ENCODE measurements around the gene RPRD1B. TPM values are rescaled to one million over a fixed set of nuclear protein-coding genes. Genes with fewer than 3 reads are reported as not detected.

The RPRD1B gene
- total and polyA plus RNA-seq, 2 of the 8 experiments (the other 6 are each of a cell fraction or from before 2014, with no cell fraction given): 10.3 to 20.9 TPM

DNA sequence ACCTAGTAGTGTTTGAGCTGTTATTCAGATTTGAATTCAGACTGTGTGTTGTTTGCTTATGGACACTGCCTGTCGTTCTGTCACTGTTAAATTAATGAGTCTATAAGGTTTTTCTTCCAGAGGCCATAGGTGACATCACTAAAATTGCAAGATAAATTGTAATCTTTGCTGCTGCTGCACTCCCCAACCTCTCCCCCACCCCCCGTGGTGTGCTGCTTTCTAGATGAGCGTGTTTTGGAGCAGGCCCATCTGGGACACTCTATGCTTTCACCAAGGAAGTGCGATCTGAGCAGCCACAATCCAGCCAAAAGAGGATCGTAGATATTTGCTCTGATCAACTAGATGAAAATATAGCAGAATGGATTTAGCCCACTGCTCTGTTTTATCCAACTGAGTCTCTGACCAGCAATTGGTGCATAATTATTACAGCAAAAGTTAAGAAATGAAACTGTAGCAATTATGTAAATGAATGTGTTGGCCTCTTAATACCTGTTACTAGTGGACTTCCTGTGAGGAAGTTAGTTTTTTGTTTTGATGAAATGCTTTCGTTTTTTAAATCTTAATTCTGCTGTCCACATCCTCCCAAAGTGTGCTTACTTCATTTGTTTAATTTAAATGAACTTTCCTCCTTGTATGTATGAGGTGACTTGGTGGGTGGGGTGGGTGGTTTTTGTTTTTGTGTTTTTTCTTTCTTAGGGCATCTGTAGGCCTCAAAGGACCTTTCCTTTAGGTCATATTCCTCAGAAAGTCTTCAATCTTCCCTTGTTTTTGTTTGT lies 58.1 kb downstream of the RPRD1B start:
- Histone ChIP-seq H3K9ac (replicated peaks in 1 of 4; ENCODE audit: extremely low read depth in 1 of 4, low read depth in 3 of 4, low read length in 3 of 4) (no peak overlapping the region), H4K5ac (ENCODE audit: insufficient read length, low read depth, low read length) (no peak overlapping the region), H4K8ac (ENCODE audit: extremely low read depth, insufficient read depth, low read length) (no peak overlapping the region), H3K4me3 (ENCODE audit: extremely low read depth in 1 of 4, insufficient read depth in 2 of 4, low read depth in 3 of 4, low read length in 4 of 4) (no peak overlapping the region), H2BK120ac (replicated peaks; ENCODE audit: low read depth, low read length) (no peak overlapping the region), H3K4me2 (ENCODE audit: insufficient read depth in 1 of 2, low read depth in 2 of 2, low read length in 2 of 2) (no peak overlapping the region), H3K4ac (replicated peaks; ENCODE audit: insufficient read length, low read depth, low read length) (no peak overlapping the region), H2AK5ac (ENCODE audit: low read depth, low read length) (no peak overlapping the region), H3K79me2 (ENCODE audit: control insufficient read depth in 1 of 2, insufficient read depth in 2 of 2, low read length in 2 of 2) (no peaks in the 10 kb centered on the region), H3K27me3 (replicated peaks in 1 of 4; ENCODE audit: control insufficient read depth in 3 of 4, extremely low read depth in 1 of 4, insufficient read depth in 3 of 4, low read length in 3 of 4) (no peaks in the 10 kb centered on the region), H2AFZ (ENCODE audit: low read length) (no peak overlapping the region), H3K14ac (ENCODE audit: insufficient read length) (no peak overlapping the region), H3K4me1 (replicated peaks in 1 of 4; ENCODE audit: control insufficient read depth in 3 of 4, insufficient read depth in 4 of 4, low read length in 3 of 4) (no peaks in the 10 kb centered on the region), H2BK12ac (ENCODE audit: low read depth, low read length) (no peak overlapping the region), H3K18ac (ENCODE audit: extremely low read depth, low read length) (no peak overlapping the region), H2BK20ac (ENCODE audit: low read length) (no peak overlapping the region), H3K9me3 (ENCODE audit: insufficient read depth in 2 of 2, low read depth in 1 of 2, low read length in 1 of 2) (no peaks in the 10 kb centered on the region), H4K91ac (replicated peaks; ENCODE audit: insufficient read length, low read length) (no peak overlapping the region), H3K23me2 (ENCODE audit: low read depth, low read length) (no peaks in the 10 kb centered on the region), H3K79me1 (ENCODE audit: low read depth, low read length) (no peaks in the 10 kb centered on the region; the same call in 1 of the 2 replicates), H3K36me3 (ENCODE audit: control insufficient read depth in 2 of 4, insufficient read depth in 4 of 4, low read length in 3 of 4) (peaks cover 0 to 27% (median 18%) of the 10 kb centered on the region in 4 experiments), H2BK5ac (ENCODE audit: low read depth, low read length) (no peak overlapping the region), H3K23ac (ENCODE audit: insufficient read length) (no peak overlapping the region), H4K20me1 (replicated peaks in 1 of 2; ENCODE audit: control insufficient read depth in 1 of 2, insufficient read depth in 2 of 2, low read length in 2 of 2) (no peaks in the 10 kb centered on the region), H3K56ac (replicated peaks; ENCODE audit: insufficient read length, low read depth, low read length) (no peak overlapping the region), H2BK15ac (ENCODE audit: low read length) (no peak overlapping the region), H3K27ac (ENCODE audit: low read depth, low read length) (no peak overlapping the region)
- ChIA-PET CTCF (ENCODE audit: partially characterized antibody) (interaction anchor here (1.0 to 7.0 kb wide), 3 partner anchors 16 to 130 kb away, joined by 5 to 56 read pairs (median 14); no protein-coding TSS in a partner anchor), POLR2A (ENCODE audit: partially characterized antibody) (no interaction called here)
- no peak for FAIRE-seq
- DNase-seq (ENCODE audit: low read depth in 1 of 2, low spot score in 2 of 2): no peak
- TF ChIP-seq HDAC6 (IDR thresholded peaks at IDR 0.05; ENCODE audit: low read depth, low read length) (no peak), SIRT6 (IDR thresholded peaks at IDR 0.05; ENCODE audit: low read length) (no peak), SP4 (IDR thresholded peaks at IDR 0.05; ENCODE audit: low read length) (no peak), YY1 (IDR thresholded peaks at IDR 0.05; ENCODE audit: low read depth, low read length) (no peak), SRF (IDR thresholded peaks at IDR 0.05; ENCODE audit: low read depth, low read length) (no peak), TAF7 (optimal IDR thresholded peaks at IDR 0.05; ENCODE audit: borderline replicate concordance, low read depth, low read length) (no peak), GABPA (IDR thresholded peaks at IDR 0.05; ENCODE audit: borderline replicate concordance, insufficient read depth, low read length) (no peak), TBP (IDR thresholded peaks at IDR 0.05; ENCODE audit: low read depth, low read length) (no peak), KDM4A (IDR thresholded peaks at IDR 0.05; ENCODE audit: low read depth, low read length, severe bottlenecking) (no peak)
- WGBS, 2 experiments (ENCODE audit: extremely low coverage in 1 of 2, insufficient coverage in 1 of 2, insufficient read length in 1 of 2, insufficient replicate concordance in 2 of 2, low coverage in 1 of 2, low lambda C conversion rate in 2 of 2, missing lambda C conversion rate in 1 of 2): 83% methylated on average over 6 of the region's 6 CpGs; no CpG with 5 or more reads in 1 of the 2 experiments
